Measurements from ENCODE around the gene EFHC2. TPM values are rescaled to one million over a fixed set of nuclear protein-coding genes. Genes with fewer than 3 reads are reported as not detected.
"Not testable (repeated sequence)": the region's sequence is repeated elsewhere in the genome, so short reads cannot be mapped to it uniquely, and the experiment has no call there.

Gene EFHC2
- total and polyA plus RNA-seq, 3 donors from 2014 or later = 8.2 to 17.3 (median 14.4) TPM

GRCh38 chrX:44260609-44261008 is 82.9 kb downstream of the EFHC2 start:
- no peaks in the 10 kb centered on the region for H3K36me3 ChIP-seq (ENCODE audit: low read depth, missing control alignments)
- H3K4me3 ChIP-seq = no peak overlapping the region
- no peak for DNase-seq
- no peak overlapping the region for H3K27ac ChIP-seq
- H3K4me1 ChIP-seq = no peaks in the 10 kb centered on the region
- intact Hi-C loops (cut with DNase I; ENCODE audit: low total_unique reads) = no loop called here
- H3K9me3 ChIP-seq = no peaks in the 10 kb centered on the region
- no peaks in the 10 kb centered on the region for H3K27me3 ChIP-seq
- TF ChIP-seq, protein P1, sequence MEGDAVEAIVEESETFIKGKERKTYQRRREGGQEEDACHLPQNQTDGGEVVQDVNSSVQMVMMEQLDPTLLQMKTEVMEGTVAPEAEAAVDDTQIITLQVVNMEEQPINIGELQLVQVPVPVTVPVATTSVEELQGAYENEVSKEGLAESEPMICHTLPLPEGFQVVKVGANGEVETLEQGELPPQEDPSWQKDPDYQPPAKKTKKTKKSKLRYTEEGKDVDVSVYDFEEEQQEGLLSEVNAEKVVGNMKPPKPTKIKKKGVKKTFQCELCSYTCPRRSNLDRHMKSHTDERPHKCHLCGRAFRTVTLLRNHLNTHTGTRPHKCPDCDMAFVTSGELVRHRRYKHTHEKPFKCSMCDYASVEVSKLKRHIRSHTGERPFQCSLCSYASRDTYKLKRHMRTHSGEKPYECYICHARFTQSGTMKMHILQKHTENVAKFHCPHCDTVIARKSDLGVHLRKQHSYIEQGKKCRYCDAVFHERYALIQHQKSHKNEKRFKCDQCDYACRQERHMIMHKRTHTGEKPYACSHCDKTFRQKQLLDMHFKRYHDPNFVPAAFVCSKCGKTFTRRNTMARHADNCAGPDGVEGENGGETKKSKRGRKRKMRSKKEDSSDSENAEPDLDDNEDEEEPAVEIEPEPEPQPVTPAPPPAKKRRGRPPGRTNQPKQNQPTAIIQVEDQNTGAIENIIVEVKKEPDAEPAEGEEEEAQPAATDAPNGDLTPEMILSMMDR (IDR thresholded peaks at IDR 0.05) = no peak
- no peak for TF ChIP-seq POLR2A (IDR thresholded peaks at IDR 0.05)

GRCh38 chrX:44255742-44256141 is 87.7 kb downstream of the EFHC2 start:
- H3K36me3 ChIP-seq (ENCODE audit: low read depth, missing control alignments); H3K27me3 ChIP-seq; H3K9me3 ChIP-seq; DNase-seq; intact Hi-C loops (cut with DNase I; ENCODE audit: low total_unique reads); H3K4me3 ChIP-seq; H3K4me1 ChIP-seq; H3K27ac ChIP-seq: not testable (repeated sequence)
- WGBS, 2 donors = 82 to 93% methylated on average over 2 of the region's 2 CpGs

- intact Hi-C loops (cut with DNase I; ENCODE audit: low total_unique reads) = no loop called here
- DNase-seq = no peak
- no peaks in the 10 kb centered on the region for H3K36me3 ChIP-seq (ENCODE audit: low read depth, missing control alignments)
- no peaks in the 10 kb centered on the region for H3K4me1 ChIP-seq
- H3K27me3 ChIP-seq = no peaks in the 10 kb centered on the region
- H3K4me3 ChIP-seq = no peak overlapping the region
- TF ChIP-seq, protein P1 (IDR thresholded peaks at IDR 0.05) = no peak
- no peak for TF ChIP-seq POLR2A (IDR thresholded peaks at IDR 0.05)
- H3K27ac ChIP-seq = no peak overlapping the region
- no peaks in the 10 kb centered on the region for H3K9me3 ChIP-seq
- 44 to 70% methylated on average over 2 to 3 of the region's 4 CpGs for WGBS, 2 donors
Measured at GRCh38 chrX:44253575-44253942, 89.9 kb downstream of the EFHC2 start.

- intact Hi-C loops (cut with DNase I; ENCODE audit: low total_unique reads); H3K27me3 ChIP-seq; H3K9me3 ChIP-seq; H3K36me3 ChIP-seq (ENCODE audit: low read depth, missing control alignments); H3K27ac ChIP-seq; H3K4me1 ChIP-seq; H3K4me3 ChIP-seq: not testable (repeated sequence)
- 33 to 37% methylated on average over 1 to 17 of the region's 17 CpGs for WGBS, 2 donors
- peak; percentile 49 for DNase-seq
Measured at GRCh38 chrX:44252688-44253574, 90.5 kb downstream of the EFHC2 start.

GRCh38 chrX:44247468-44247867 is 96.0 kb downstream of the EFHC2 start:
- TF ChIP-seq POLR2A (IDR thresholded peaks at IDR 0.05) = no peak
- TF ChIP-seq, protein P1 (IDR thresholded peaks at IDR 0.05) = no peak
- Histone ChIP-seq H3K4me3 (no peak overlapping the region), H3K27ac (no peak overlapping the region), H3K4me1 (no peaks in the 10 kb centered on the region), H3K27me3 (no peaks in the 10 kb centered on the region), H3K9me3 (no peaks in the 10 kb centered on the region), H3K36me3 (ENCODE audit: low read depth, missing control alignments) (no peaks in the 10 kb centered on the region)
- intact Hi-C loops (cut with DNase I; ENCODE audit: low total_unique reads) = no loop called here
- no peak for DNase-seq
- 91% methylated on average over 4 of the region's 4 CpGs; no CpG with 5 or more reads in 1 of the 2 donors for WGBS, 2 donors

- no peaks in the 10 kb centered on the region for H3K27me3 ChIP-seq
- no peaks in the 10 kb centered on the region for H3K4me1 ChIP-seq
- no peaks in the 10 kb centered on the region for H3K9me3 ChIP-seq
- H3K4me3 ChIP-seq = no peak overlapping the region
- no peak overlapping the region for H3K27ac ChIP-seq
- intact Hi-C loops (cut with DNase I; ENCODE audit: low total_unique reads) = no loop called here
- DNase-seq = no peak
- H3K36me3 ChIP-seq (ENCODE audit: low read depth, missing control alignments) = no peaks in the 10 kb centered on the region
- TF ChIP-seq POLR2A (IDR thresholded peaks at IDR 0.05) = no peak
- TF ChIP-seq, protein P1 (IDR thresholded peaks at IDR 0.05) = no peak
- 91 to 95% methylated on average over 2 of the region's 2 CpGs for WGBS, 2 donors
Measured at GRCh38 chrX:44246826-44247225, 96.6 kb downstream of the EFHC2 start.
